ENCODE measurements around the gene MEP1B. TPM values are rescaled to one million over a fixed set of nuclear protein-coding genes. Genes with fewer than 3 reads are reported as not detected.

Gene MEP1B
- total and polyA plus RNA-seq, 2 experiments from 2014 or later = not detected

DNA sequence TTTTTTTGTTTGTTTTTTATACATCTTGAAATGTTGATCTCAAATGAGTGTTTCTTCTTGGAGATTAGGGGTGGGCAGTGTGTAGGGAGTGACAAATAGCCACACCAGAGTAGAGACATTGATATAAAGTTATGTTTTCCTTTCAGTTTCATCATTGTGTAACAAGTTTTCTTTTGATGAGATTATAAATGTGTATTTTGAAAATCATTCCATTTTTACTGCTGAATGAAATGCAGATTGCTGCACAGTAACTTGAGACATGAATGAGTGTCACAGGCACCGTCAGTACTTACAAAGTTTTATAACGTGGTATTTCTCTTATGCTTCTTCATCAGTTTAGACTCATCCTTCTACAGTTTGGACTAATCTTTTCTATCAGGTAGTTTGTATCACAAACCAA lies 370 bp downstream of the MEP1B start (continued):
- TF ChIP-seq EZH2phosphoT487 (IDR thresholded peaks at IDR 0.05; ENCODE audit: unreplicated experiment) = no peak
- no peak for TF ChIP-seq NANOG (IDR thresholded peaks at IDR 0.05; ENCODE audit: borderline replicate concordance)
- no peak for TF ChIP-seq JUNB (IDR thresholded peaks at IDR 0.05; ENCODE audit: unreplicated experiment)
- TF ChIP-seq, protein P1, sequence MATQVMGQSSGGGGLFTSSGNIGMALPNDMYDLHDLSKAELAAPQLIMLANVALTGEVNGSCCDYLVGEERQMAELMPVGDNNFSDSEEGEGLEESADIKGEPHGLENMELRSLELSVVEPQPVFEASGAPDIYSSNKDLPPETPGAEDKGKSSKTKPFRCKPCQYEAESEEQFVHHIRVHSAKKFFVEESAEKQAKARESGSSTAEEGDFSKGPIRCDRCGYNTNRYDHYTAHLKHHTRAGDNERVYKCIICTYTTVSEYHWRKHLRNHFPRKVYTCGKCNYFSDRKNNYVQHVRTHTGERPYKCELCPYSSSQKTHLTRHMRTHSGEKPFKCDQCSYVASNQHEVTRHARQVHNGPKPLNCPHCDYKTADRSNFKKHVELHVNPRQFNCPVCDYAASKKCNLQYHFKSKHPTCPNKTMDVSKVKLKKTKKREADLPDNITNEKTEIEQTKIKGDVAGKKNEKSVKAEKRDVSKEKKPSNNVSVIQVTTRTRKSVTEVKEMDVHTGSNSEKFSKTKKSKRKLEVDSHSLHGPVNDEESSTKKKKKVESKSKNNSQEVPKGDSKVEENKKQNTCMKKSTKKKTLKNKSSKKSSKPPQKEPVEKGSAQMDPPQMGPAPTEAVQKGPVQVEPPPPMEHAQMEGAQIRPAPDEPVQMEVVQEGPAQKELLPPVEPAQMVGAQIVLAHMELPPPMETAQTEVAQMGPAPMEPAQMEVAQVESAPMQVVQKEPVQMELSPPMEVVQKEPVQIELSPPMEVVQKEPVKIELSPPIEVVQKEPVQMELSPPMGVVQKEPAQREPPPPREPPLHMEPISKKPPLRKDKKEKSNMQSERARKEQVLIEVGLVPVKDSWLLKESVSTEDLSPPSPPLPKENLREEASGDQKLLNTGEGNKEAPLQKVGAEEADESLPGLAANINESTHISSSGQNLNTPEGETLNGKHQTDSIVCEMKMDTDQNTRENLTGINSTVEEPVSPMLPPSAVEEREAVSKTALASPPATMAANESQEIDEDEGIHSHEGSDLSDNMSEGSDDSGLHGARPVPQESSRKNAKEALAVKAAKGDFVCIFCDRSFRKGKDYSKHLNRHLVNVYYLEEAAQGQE (IDR thresholded peaks at IDR 0.05; ENCODE audit: unreplicated experiment) = no peak

DNA sequence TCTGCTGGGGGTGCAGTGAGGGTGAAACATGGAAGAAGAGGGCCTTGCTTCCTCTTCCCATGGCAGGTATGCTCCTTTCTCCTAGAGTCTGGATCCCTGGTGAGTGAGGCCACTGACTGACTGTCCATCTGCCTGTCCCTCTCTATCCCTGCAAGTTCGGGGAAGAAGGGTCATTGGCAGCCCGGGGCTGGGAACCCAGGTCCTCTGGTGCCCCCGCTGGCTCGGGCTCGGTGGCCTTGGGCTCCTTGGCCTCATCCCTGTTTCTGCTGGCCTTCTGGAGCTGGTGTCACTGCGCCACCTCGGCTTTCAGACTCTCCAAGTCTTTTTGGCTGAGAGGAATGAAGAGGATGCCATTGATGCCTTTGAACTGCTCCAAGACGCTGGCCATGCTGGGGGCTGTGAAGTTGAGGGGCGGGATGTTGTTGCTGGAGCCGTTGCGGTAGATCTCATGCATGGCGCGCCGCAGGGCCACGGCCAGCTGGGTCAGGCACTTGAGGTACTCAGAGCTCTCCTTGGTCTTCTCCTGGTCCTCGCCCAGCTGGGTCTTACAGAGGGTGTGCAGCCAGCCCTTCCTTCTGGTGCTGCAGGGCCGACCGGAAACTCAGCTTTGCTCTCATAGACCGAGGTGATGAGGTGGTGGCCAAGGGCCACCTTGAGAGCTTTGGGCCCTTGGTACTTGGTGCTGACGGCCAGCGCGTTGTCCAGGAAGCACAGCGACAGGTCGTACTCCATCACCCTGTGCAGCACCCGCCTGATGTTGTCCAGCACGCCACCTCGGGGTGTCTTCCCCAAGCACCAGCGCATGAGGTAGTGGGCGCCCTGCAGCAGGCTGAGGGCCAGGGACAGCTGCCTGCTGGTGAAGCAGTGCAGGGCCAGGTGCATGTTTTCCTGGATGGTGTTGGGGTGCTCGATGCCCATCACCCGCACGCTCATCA lies 6.3 kb downstream of the MEP1B start:
- H3K4me2 ChIP-seq = no peak overlapping the region
- H3K4me1 Mint-ChIP-seq = no peaks in the 10 kb centered on the region
- H3K9me3 Mint-ChIP-seq = no peaks in the 10 kb centered on the region; the same call in 2 of the 3 replicates
- no peaks in the 10 kb centered on the region for H3K27me3 ChIP-seq (ENCODE audit: insufficient read depth)
- H3K79me2 ChIP-seq (replicated peaks; ENCODE audit: insufficient read depth) = no peaks in the 10 kb centered on the region
- DNase-seq (ENCODE audit: low spot score) = no peak
- H3K36me3 Mint-ChIP-seq (ENCODE audit: low read depth) = no peaks in the 10 kb centered on the region
- H3K4me1 ChIP-seq (ENCODE audit: insufficient read depth) = no peaks in the 10 kb centered on the region
- no peaks in the 10 kb centered on the region for H4K20me1 ChIP-seq (replicated peaks; ENCODE audit: insufficient read depth)
- H3F3A ChIP-seq (replicated peaks; ENCODE audit: low read depth) = no peaks in the 10 kb centered on the region
- H2AFZ ChIP-seq = no peak overlapping the region
- no peak overlapping the region for H3K27ac Mint-ChIP-seq
- H3K36me3 ChIP-seq (ENCODE audit: insufficient read depth) = no peaks in the 10 kb centered on the region
- 0 out of 2 replicates have a peak, but pooled peaks cover 9% of the 10 kb centered on the region for H3K9me2 ChIP-seq (ENCODE audit: insufficient read depth)
- H3K27me3 Mint-ChIP-seq (ENCODE audit: insufficient read depth, low read depth, poor library complexity) = peaks cover 3% of the 10 kb centered on the region
- ATAC-seq = no peak
- no peak overlapping the region for H3K4me3 Mint-ChIP-seq
- H3K27ac ChIP-seq (ENCODE audit: low read depth) = no peak overlapping the region
- H3K4me3 ChIP-seq = no peak overlapping the region
- TF ChIP-seq CREB1 (CRISPR knock-in tag; IDR thresholded peaks at IDR 0.05; ENCODE audit: low read depth) = no peak
- TF ChIP-seq, protein P2, sequence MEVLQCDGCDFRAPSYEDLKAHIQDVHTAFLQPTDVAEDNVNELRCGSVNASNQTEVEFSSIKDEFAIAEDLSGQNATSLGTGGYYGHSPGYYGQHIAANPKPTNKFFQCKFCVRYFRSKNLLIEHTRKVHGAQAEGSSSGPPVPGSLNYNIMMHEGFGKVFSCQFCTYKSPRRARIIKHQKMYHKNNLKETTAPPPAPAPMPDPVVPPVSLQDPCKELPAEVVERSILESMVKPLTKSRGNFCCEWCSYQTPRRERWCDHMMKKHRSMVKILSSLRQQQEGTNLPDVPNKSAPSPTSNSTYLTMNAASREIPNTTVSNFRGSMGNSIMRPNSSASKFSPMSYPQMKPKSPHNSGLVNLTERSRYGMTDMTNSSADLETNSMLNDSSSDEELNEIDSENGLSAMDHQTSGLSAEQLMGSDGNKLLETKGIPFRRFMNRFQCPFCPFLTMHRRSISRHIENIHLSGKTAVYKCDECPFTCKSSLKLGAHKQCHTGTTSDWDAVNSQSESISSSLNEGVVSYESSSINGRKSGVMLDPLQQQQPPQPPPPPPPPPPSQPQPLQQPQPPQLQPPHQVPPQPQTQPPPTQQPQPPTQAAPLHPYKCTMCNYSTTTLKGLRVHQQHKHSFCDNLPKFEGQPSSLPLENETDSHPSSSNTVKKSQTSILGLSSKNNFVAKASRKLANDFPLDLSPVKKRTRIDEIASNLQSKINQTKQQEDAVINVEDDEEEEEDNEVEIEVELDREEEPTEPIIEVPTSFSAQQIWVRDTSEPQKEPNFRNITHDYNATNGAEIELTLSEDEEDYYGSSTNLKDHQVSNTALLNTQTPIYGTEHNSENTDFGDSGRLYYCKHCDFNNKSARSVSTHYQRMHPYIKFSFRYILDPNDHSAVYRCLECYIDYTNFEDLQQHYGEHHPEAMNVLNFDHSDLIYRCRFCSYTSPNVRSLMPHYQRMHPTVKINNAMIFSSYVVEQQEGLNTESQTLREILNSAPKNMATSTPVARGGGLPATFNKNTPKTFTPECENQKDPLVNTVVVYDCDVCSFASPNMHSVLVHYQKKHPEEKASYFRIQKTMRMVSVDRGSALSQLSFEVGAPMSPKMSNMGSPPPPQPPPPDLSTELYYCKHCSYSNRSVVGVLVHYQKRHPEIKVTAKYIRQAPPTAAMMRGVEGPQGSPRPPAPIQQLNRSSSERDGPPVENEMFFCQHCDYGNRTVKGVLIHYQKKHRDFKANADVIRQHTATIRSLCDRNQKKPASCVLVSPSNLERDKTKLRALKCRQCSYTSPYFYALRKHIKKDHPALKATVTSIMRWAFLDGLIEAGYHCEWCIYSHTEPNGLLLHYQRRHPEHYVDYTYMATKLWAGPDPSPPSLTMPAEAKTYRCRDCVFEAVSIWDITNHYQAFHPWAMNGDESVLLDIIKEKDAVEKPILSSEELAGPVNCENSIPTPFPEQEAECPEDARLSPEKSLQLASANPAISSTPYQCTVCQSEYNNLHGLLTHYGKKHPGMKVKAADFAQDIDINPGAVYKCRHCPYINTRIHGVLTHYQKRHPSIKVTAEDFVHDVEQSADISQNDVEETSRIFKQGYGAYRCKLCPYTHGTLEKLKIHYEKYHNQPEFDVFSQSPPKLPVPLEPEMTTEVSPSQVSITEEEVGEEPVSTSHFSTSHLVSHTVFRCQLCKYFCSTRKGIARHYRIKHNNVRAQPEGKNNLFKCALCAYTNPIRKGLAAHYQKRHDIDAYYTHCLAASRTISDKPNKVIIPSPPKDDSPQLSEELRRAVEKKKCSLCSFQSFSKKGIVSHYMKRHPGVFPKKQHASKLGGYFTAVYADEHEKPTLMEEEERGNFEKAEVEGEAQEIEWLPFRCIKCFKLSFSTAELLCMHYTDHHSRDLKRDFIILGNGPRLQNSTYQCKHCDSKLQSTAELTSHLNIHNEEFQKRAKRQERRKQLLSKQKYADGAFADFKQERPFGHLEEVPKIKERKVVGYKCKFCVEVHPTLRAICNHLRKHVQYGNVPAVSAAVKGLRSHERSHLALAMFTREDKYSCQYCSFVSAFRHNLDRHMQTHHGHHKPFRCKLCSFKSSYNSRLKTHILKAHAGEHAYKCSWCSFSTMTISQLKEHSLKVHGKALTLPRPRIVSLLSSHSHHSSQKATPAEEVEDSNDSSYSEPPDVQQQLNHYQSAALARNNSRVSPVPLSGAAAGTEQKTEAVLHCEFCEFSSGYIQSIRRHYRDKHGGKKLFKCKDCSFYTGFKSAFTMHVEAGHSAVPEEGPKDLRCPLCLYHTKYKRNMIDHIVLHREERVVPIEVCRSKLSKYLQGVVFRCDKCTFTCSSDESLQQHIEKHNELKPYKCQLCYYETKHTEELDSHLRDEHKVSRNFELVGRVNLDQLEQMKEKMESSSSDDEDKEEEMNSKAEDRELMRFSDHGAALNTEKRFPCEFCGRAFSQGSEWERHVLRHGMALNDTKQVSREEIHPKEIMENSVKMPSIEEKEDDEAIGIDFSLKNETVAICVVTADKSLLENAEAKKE (CRISPR knock-in tag; IDR thresholded peaks at IDR 0.05) = no peak
- no peak for TF ChIP-seq EZH2 (IDR thresholded peaks at IDR 0.05; ENCODE audit: low read depth, unreplicated experiment)
- no peak for TF ChIP-seq EZH2phosphoT487 (IDR thresholded peaks at IDR 0.05; ENCODE audit: unreplicated experiment)
- TF ChIP-seq, protein P1 (IDR thresholded peaks at IDR 0.05; ENCODE audit: unreplicated experiment) = no peak
- TF ChIP-seq POLR2AphosphoS5 (IDR thresholded peaks at IDR 0.05; ENCODE audit: low read depth) = no peak
- TF ChIP-seq STAT1 (IDR thresholded peaks at IDR 0.05; ENCODE audit: unreplicated experiment) = no peak
- no peak for TF ChIP-seq ZNF114 (CRISPR knock-in tag; IDR thresholded peaks at IDR 0.05)
- TF ChIP-seq JUNB (IDR thresholded peaks at IDR 0.05; ENCODE audit: unreplicated experiment) = no peak
- TF ChIP-seq NANOG (IDR thresholded peaks at IDR 0.05; ENCODE audit: borderline replicate concordance) = no peak

All from GM23338 (cell line).